Adipocyte (in vitro differentiated cells): Measurements from ENCODE around the gene DISP2.

ENCODE experiments used
- DNase-seq: peaks from one replicate; pipeline ENCODE4 v3.0.0-alpha.2; 2015; ENCODE audit warnings: low read depth
- H3K27me3 ChIP-seq: replicated peaks from 2 replicates; pipeline ENCODE4 v1.7.0; 2013; ENCODE audit warnings: mild to moderate bottlenecking, low read length, moderate library complexity; ENCODE audit not compliant: control insufficient read depth, insufficient read depth
- H3K36me3 ChIP-seq: 2 replicates; pipeline ENCODE4 v1.7.0; 2013; ENCODE audit warnings: low read length, mild to moderate bottlenecking, moderate library complexity; ENCODE audit not compliant: control insufficient read depth, insufficient read depth, severe bottlenecking
- H3K4me1 ChIP-seq: 2 replicates; pipeline ENCODE4 v1.7.0; 2013; ENCODE audit warnings: mild to moderate bottlenecking, low read length, moderate library complexity; ENCODE audit not compliant: control insufficient read depth, insufficient read depth
- H3K4me3 ChIP-seq: 2 replicates; pipeline ENCODE4 v1.7.0; 2013; ENCODE audit warnings: mild to moderate bottlenecking, low read length, moderate library complexity
- H3K9ac ChIP-seq: 2 replicates; pipeline ENCODE4 v1.7.0; 2013; ENCODE audit warnings: mild to moderate bottlenecking, low read length, moderate library complexity
- H3K9me3 ChIP-seq: 2 replicates; pipeline ENCODE4 v1.7.0; 2013; ENCODE audit warnings: mild to moderate bottlenecking, low read length, moderate library complexity; ENCODE audit not compliant: control insufficient read depth

DISP2 gene, protein sequence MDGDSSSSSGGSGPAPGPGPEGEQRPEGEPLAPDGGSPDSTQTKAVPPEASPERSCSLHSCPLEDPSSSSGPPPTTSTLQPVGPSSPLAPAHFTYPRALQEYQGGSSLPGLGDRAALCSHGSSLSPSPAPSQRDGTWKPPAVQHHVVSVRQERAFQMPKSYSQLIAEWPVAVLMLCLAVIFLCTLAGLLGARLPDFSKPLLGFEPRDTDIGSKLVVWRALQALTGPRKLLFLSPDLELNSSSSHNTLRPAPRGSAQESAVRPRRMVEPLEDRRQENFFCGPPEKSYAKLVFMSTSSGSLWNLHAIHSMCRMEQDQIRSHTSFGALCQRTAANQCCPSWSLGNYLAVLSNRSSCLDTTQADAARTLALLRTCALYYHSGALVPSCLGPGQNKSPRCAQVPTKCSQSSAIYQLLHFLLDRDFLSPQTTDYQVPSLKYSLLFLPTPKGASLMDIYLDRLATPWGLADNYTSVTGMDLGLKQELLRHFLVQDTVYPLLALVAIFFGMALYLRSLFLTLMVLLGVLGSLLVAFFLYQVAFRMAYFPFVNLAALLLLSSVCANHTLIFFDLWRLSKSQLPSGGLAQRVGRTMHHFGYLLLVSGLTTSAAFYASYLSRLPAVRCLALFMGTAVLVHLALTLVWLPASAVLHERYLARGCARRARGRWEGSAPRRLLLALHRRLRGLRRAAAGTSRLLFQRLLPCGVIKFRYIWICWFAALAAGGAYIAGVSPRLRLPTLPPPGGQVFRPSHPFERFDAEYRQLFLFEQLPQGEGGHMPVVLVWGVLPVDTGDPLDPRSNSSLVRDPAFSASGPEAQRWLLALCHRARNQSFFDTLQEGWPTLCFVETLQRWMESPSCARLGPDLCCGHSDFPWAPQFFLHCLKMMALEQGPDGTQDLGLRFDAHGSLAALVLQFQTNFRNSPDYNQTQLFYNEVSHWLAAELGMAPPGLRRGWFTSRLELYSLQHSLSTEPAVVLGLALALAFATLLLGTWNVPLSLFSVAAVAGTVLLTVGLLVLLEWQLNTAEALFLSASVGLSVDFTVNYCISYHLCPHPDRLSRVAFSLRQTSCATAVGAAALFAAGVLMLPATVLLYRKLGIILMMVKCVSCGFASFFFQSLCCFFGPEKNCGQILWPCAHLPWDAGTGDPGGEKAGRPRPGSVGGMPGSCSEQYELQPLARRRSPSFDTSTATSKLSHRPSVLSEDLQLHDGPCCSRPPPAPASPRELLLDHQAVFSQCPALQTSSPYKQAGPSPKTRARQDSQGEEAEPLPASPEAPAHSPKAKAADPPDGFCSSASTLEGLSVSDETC (N-terminal part only)

DNA sequence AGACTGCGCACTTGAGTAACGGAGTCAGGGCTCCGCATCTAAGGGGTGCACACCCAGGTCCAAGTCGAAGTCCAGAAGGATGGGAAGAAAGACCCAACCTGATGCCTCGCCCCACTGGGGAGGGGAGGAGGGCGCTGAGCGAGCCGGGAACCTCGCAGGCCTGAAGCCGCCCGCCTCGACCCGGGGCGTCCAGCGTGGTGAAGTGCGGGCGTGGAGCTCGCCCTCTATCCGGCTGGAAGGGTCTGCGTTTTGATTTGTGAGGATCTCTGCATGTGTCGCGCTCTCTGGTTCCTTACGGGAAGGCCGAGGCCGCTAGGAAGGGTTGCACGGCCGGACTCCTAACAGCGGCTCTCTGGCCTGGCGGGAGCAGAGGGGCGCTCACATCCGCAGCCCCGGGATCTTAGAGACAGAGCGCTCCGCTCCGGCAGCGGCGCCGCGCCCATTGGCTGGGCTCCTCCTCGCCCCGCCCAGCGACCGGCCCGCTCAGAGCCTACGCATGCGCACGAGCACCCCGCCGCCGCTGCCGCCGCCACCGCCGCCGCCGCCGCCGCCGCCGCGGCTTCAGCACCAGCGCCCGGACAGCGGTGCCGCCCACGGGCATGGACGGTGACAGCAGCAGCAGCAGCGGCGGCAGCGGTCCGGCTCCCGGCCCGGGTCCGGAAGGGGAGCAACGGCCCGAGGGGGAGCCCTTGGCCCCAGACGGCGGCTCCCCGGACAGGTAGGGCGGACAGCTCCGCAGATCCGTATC is at the start of gene DISP2:
TSS of gene DISP2 (plus strand) at position 497 of the 748 bp plus-strand sequence. CDS start at position 600, 103 bp downstream.
- Histone ChIP-seq H3K4me3 (peak within 1 kb of the TSS; percentile 79), H3K27me3 (peaks cover 38% of the 10 kb centered on the region)
- DNase-seq: peak; percentile 96

GRCh38 chr15:40309344-40309862 is 48.6 kb upstream of the DISP2 start:
- Histone ChIP-seq H3K4me1 (peaks cover 6% of the 10 kb centered on the region), H3K9ac (no peak overlapping the region), H3K27me3 (peaks cover 71% of the 10 kb centered on the region), H3K4me3 (no peak overlapping the region), H3K9me3 (no peaks in the 10 kb centered on the region), H3K36me3 (no peaks in the 10 kb centered on the region)
- no peak for DNase-seq

More for the DNA sequence above, at the start of gene DISP2:
- Histone ChIP-seq H3K4me1 (peaks cover 24% of the 10 kb centered on the region), H3K36me3 (no peaks in the 10 kb centered on the region), H3K9me3 (no peaks in the 10 kb centered on the region), H3K9ac (peak within 1 kb of the TSS; percentile 53)

DNA sequence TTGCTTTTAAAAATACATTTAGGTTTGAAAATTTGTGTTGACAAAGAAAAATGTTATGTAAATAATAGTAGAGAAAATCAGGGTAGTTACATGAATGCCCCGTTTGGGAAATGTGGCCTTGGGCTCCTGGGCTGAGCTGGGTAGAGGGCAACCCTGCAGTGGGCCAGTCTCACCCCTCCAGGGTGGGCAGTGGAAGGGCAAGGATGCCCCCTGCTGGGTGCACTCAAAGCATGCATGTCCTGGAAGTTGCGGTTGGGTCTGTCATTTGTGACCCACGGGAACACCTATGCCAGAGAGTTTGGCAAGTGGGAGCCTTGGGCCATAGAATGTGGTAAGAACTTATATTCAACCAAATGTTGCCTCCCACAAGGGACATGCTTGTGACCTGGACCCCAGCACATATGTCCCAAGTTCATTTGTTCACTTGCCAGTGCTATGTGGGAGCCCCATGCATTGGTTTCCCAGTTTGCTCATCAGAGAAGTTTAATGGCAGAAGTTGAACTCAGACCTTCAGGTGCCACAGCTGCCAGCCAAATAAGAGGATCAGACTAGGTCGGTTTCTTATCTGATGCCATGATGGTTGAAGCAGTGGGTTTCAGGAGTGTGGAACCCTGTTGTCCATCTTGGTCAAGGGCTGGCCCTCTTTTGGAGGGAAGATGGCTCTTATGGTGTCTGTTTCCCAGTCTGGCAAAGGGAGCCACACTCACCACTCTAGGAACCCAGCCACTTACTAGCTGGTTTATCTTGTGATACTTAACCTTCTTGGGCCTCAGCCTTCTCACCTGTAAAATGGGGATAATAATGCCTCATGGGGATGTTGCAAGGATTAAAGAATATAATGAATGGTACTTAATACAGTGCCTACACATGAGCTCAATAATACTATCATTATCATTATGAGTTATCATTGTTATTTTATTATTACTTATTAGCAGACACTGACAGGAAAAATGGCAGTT is 47.7 kb upstream of the DISP2 start:
- Histone ChIP-seq H3K9me3 (no peaks in the 10 kb centered on the region), H3K9ac (no peak overlapping the region), H3K36me3 (no peaks in the 10 kb centered on the region), H3K4me1 (peaks cover 13% of the 10 kb centered on the region), H3K27me3 (peaks cover 67% of the 10 kb centered on the region), H3K4me3 (no peak overlapping the region)
- peak; percentile 57 for DNase-seq

GRCh38 chr15:40310993-40311392 is 47.0 kb upstream of the DISP2 start:
- no peak overlapping the region for H3K9ac ChIP-seq
- H3K27me3 ChIP-seq: peaks cover 60% of the 10 kb centered on the region
- H3K4me3 ChIP-seq: no peak overlapping the region
- DNase-seq: no peak
- H3K9me3 ChIP-seq: no peaks in the 10 kb centered on the region
- peaks cover 14% of the 10 kb centered on the region for H3K4me1 ChIP-seq
- no peaks in the 10 kb centered on the region for H3K36me3 ChIP-seq

- H3K9ac ChIP-seq: no peak overlapping the region
- no peak for DNase-seq
- H3K36me3 ChIP-seq: no peaks in the 10 kb centered on the region
- H3K4me1 ChIP-seq: peaks cover 14% of the 10 kb centered on the region
- H3K4me3 ChIP-seq: no peak overlapping the region
- peaks cover 47% of the 10 kb centered on the region for H3K27me3 ChIP-seq
- H3K9me3 ChIP-seq: no peaks in the 10 kb centered on the region
Observed at GRCh38 chr15:40312370-40313158, 45.5 kb upstream of the DISP2 start.

GRCh38 chr15:40313531-40314398 is 44.3 kb upstream of the DISP2 start:
- Histone ChIP-seq H3K27me3 (peaks cover 43% of the 10 kb centered on the region), H3K4me3 (no peak overlapping the region), H3K9ac (no peak overlapping the region), H3K36me3 (no peaks in the 10 kb centered on the region), H3K9me3 (no peaks in the 10 kb centered on the region), H3K4me1 (peaks cover 14% of the 10 kb centered on the region)
- peak; percentile 34 for DNase-seq

- Histone ChIP-seq H3K9me3 (no peaks in the 10 kb centered on the region), H3K27me3 (peaks cover 33% of the 10 kb centered on the region)
Observed at GRCh38 chr15:40314723-40315276, 43.2 kb upstream of the DISP2 start.

GRCh38 chr15:40316931-40317330 is 41.1 kb upstream of the DISP2 start:
- Histone ChIP-seq H3K4me1 (peaks cover 14% of the 10 kb centered on the region), H3K9ac (no peak overlapping the region), H3K4me3 (no peak overlapping the region), H3K36me3 (no peaks in the 10 kb centered on the region), H3K27me3 (peaks cover 13% of the 10 kb centered on the region), H3K9me3 (no peaks in the 10 kb centered on the region)
- no peak for DNase-seq

More at GRCh38 chr15:40314723-40315276, 43.2 kb upstream of the DISP2 start:
- no peaks in the 10 kb centered on the region for H3K36me3 ChIP-seq
- H3K4me1 ChIP-seq: peaks cover 14% of the 10 kb centered on the region
- DNase-seq: peak; percentile 38
- no peak overlapping the region for H3K4me3 ChIP-seq
- no peak overlapping the region for H3K9ac ChIP-seq
